Endothelial cell of umbilical vein (primary cell): ENCODE results near the gene GRIK3. TPM values are rescaled to one million over a fixed set of nuclear protein-coding genes. Genes with fewer than 3 reads are reported as not detected.
A peak's percentile ranks its signal among the peaks of the same experiment; 100 is the strongest.

Experiments used
- BruUV-seq: library from RNA; stranded (reverse); fragments of 400-500 nt; replicated peaks from 2 replicates; lab custom pipeline; 2021; lab: Mats Ljungman, UMichigan
- CTCF ChIA-PET: fragments of 300-600, 350-600 bp; sonication (Branson Sonifier 250); formaldehyde crosslinking; loops from one replicate; lab custom pipeline; 2021; ENCODE audit warnings: antibody characterized with exemption, inconsistent platforms; lab: Charles Lee
- POLR2A ChIA-PET: fragments of 300-600, 350-600 bp; sonication (Branson Sonifier 250); formaldehyde crosslinking; loops from one replicate; lab custom pipeline; 2021; ENCODE audit warnings: antibody characterized with exemption, inconsistent platforms; lab: Charles Lee
- DNase-seq: peaks from one replicate; pipeline ENCODE4 v3.0.0-alpha.2; 2011; ENCODE audit warnings: low read depth, low spot score
- FAIRE-seq: peaks from 2 replicates; lab custom pipeline; 2011; peaks lifted over from hg19 to GRCh38; lab: Jason Lieb, UNC
- H2AFZ ChIP-seq: 2 replicates; pipeline ENCODE4 v1.6.0; 2012; ENCODE audit warnings: low read depth, low read length, control low read depth, inconsistent platforms
- H3K27ac ChIP-seq: 2 replicates; pipeline ENCODE4 v1.5.1; 2011; ENCODE audit warnings: low read depth, mild to moderate bottlenecking, control low read depth, low read length, moderate library complexity; ENCODE audit not compliant: insufficient read depth
- H3K27me3 ChIP-seq, 2 experiments: 2 replicates each; pipeline versions ENCODE4 v1.6.0 to v1.6.1; 2011; ENCODE audit warnings: low read length in 2 of 2, mixed read lengths in 1 of 2; ENCODE audit not compliant: control insufficient read depth in 2 of 2, insufficient read depth in 2 of 2
- H3K36me3 ChIP-seq, 2 experiments: 2 replicates in 1 of 2; 3 replicates in 1 of 2; pipeline ENCODE4 v1.5.1; 2011; ENCODE audit warnings: low read length in 2 of 2, mild to moderate bottlenecking in 1 of 2, moderate library complexity in 1 of 2; ENCODE audit not compliant: control insufficient read depth in 2 of 2, insufficient read depth in 2 of 2; ENCODE audit errors: extremely low read depth in 1 of 2
- H3K4me1 ChIP-seq: 3 replicates; pipeline ENCODE4 v1.5.1; 2011; ENCODE audit warnings: mild to moderate bottlenecking, low read length; ENCODE audit not compliant: control insufficient read depth, insufficient read depth; ENCODE audit errors: extremely low read depth
- H3K4me2 ChIP-seq: 2 replicates; pipeline ENCODE4 v1.6.1; 2011; ENCODE audit warnings: low read length, control low read depth, mixed read lengths; ENCODE audit not compliant: insufficient read depth
- H3K4me3 ChIP-seq, 3 experiments: fragments of 200-600 bp in 1 of 3; sonication (generic), shearing (Covaris generic) in 1 of 3; replicated peaks in 1 of 3; 2 replicates each; pipeline ENCODE4 v1.5.1; 2011 to 2016; ENCODE audit warnings: control low read depth in 3 of 3, low read length in 3 of 3, mild to moderate bottlenecking in 2 of 3, inconsistent platforms in 1 of 3, low read depth in 1 of 3, moderate library complexity in 1 of 3; ENCODE audit not compliant: insufficient read depth in 1 of 3
- H3K79me2 ChIP-seq: 2 replicates; pipeline ENCODE4 v1.6.0; 2012; ENCODE audit warnings: low read length, inconsistent platforms; ENCODE audit not compliant: control insufficient read depth, insufficient read depth
- H3K9ac ChIP-seq: replicated peaks from 2 replicates; pipeline ENCODE3; 2011; ENCODE audit warnings: low read length, control low read depth; ENCODE audit not compliant: insufficient read depth; ENCODE audit errors: extremely low read depth
- H3K9me1 ChIP-seq: replicated peaks from 3 replicates; pipeline ENCODE4 v1.6.0; 2011; ENCODE audit warnings: mild to moderate bottlenecking, low read length; ENCODE audit not compliant: control insufficient read depth, insufficient read depth; ENCODE audit errors: extremely low read depth
- H3K9me3 ChIP-seq: replicated peaks from 2 replicates; pipeline ENCODE4 v1.5.1; 2012; ENCODE audit warnings: low read length, inconsistent platforms; ENCODE audit not compliant: control insufficient read depth, insufficient read depth
- H4K20me1 ChIP-seq: replicated peaks from 2 replicates; pipeline ENCODE3; 2011; ENCODE audit warnings: mild to moderate bottlenecking, low read length; ENCODE audit not compliant: control insufficient read depth, insufficient read depth; ENCODE audit errors: extremely low read depth
- FOS ChIP-seq: IDR thresholded peaks from 2 replicates; pipeline ENCODE4 v1.6.1; 2011; ENCODE audit warnings: mild to moderate bottlenecking, low read length, moderate library complexity, borderline replicate concordance; ENCODE audit not compliant: insufficient read depth
- JUN ChIP-seq: IDR thresholded peaks from 2 replicates; pipeline ENCODE4 v1.6.1; 2011; ENCODE audit warnings: borderline replicate concordance, low read depth; ENCODE audit not compliant: insufficient read length, insufficient read depth
- MYC ChIP-seq: IDR thresholded peaks from one replicate; pipeline ENCODE4 v1.6.1; 2011; ENCODE audit warnings: mild to moderate bottlenecking, low read depth, low read length
- POLR2AphosphoS5 ChIP-seq: IDR thresholded peaks from 2 replicates; pipeline ENCODE4 v1.6.1; 2012; ENCODE audit warnings: low read depth, mild to moderate bottlenecking, control low read depth, low read length, moderate library complexity; ENCODE audit not compliant: insufficient read depth
- dilution Hi-C: fragments of 300-500 bp; cut with MboI; formaldehyde crosslinking; loops from one replicate; pipeline ENCODE4 v1.15.0; 2019; ENCODE audit warnings: low sequenced_read_pairs; ENCODE audit not compliant: extremely low pct_ligation_motif_present
- intact Hi-C: fragments of 100-400 bp; cut with micrococcal nuclease; formaldehyde crosslinking; loops from one replicate; pipeline ENCODE4 v1.10.0; 2022
- polyA plus RNA-seq, 4 experiments: library from polyadenylated mRNA; depleted of rRNA in 3 of 4; stranded (reverse) in 3 of 4; unstranded in 1 of 4; fragments of >200 nt; gene quantifications; 2 replicates each; pipeline versions ENCODE4 v1.2.1 to v1.2.3, GENCODE V29; 2011 to 2012; ENCODE audit warnings: missing spikeins in 1 of 4
- total RNA-seq: library from RNA; stranded (reverse); gene quantifications from 2 replicates; pipeline ENCODE4 v1.2.3, GENCODE V29; 2021
- TF ChIP-seq, protein P1 (sequence below): IDR thresholded peaks from 2 replicates; pipeline ENCODE4 v1.6.1; 2011; ENCODE audit not compliant: insufficient read depth, insufficient read length
- TF ChIP-seq, protein P2 (sequence below), 2 donors: IDR thresholded peaks; 1 replicate in 1 of 2; 2 replicates in 1 of 2; pipeline ENCODE4 v1.5.1; 2011; ENCODE audit warnings: low read length in 2 of 2, mild to moderate bottlenecking in 2 of 2, moderate library complexity in 2 of 2, control low read depth in 1 of 2, inconsistent platforms in 1 of 2, low read depth in 1 of 2; ENCODE audit not compliant: insufficient read depth in 1 of 2; ENCODE audit errors: extremely low read depth in 1 of 2

Gene GRIK3
- total and polyA plus RNA-seq, 2 donors (not counting 3 experiments of a cell fraction or from before 2014, with no cell fraction given) = not detected

DNA sequence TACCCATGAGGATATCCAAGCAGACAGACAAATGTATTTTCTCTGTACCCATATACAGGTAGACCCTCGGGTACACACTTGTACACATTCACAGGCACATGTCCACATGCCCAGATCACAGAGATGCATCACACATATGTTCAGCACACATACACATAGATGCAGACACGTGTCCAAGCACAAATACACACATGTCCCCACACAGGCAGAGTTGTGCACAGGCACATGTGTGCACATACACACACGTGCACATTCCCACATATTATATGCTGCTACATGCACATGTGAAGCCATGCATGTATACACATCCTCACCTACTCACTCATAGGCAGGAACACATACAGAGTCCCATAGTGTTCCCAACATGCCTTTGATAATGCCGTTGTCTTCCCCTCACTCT lies 219.5 kb downstream of the GRIK3 start:
- Histone ChIP-seq H3K79me2 (no peaks in the 10 kb centered on the region), H3K9me3 (no peaks in the 10 kb centered on the region), H3K27me3 (no peaks in the 10 kb centered on the region), H3K36me3 (no peaks in the 10 kb centered on the region), H3K4me3 (no peak overlapping the region), H3K4me2 (no peak overlapping the region), H2AFZ (no peak overlapping the region), H3K9me1 (no peaks in the 10 kb centered on the region), H4K20me1 (no peaks in the 10 kb centered on the region), H3K4me1 (no peaks in the 10 kb centered on the region), H3K27ac (no peak overlapping the region), H3K9ac (no peak overlapping the region)
- intact Hi-C loops (no loop called here), dilution Hi-C loops (no loop called here)
- ChIA-PET CTCF (no interaction called here), POLR2A (no interaction called here)
- BruUV-seq = no TSS peak
- TF ChIP-seq JUN (no peak), POLR2AphosphoS5 (no peak), FOS (no peak), MYC (no peak)
- TF ChIP-seq, protein P1, sequence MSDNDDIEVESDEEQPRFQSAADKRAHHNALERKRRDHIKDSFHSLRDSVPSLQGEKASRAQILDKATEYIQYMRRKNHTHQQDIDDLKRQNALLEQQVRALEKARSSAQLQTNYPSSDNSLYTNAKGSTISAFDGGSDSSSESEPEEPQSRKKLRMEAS = peak; percentile 37
- TF ChIP-seq, protein P2, sequence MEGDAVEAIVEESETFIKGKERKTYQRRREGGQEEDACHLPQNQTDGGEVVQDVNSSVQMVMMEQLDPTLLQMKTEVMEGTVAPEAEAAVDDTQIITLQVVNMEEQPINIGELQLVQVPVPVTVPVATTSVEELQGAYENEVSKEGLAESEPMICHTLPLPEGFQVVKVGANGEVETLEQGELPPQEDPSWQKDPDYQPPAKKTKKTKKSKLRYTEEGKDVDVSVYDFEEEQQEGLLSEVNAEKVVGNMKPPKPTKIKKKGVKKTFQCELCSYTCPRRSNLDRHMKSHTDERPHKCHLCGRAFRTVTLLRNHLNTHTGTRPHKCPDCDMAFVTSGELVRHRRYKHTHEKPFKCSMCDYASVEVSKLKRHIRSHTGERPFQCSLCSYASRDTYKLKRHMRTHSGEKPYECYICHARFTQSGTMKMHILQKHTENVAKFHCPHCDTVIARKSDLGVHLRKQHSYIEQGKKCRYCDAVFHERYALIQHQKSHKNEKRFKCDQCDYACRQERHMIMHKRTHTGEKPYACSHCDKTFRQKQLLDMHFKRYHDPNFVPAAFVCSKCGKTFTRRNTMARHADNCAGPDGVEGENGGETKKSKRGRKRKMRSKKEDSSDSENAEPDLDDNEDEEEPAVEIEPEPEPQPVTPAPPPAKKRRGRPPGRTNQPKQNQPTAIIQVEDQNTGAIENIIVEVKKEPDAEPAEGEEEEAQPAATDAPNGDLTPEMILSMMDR (IDR thresholded peaks at IDR 0.05; ENCODE audit: extremely low read depth in 1 of 2, insufficient read depth in 1 of 2, low read depth in 1 of 2, low read length in 2 of 2) = no peak
- no peak for FAIRE-seq
- DNase-seq = no peak
